Activated T-helper 2 cell treated with anti-CD3 and anti-CD28 coated beads, Interferon-gamma antibody, Interleukin-2, Interleukin-4, amounts not matched to agents 10 μg/mL and 5 μg/mL and 100 μg/mL, durations not matched to agents 14 hours and 24 hours and 36 hours (primary cell): ENCODE measurements around the gene TCHP. TPM values are rescaled to one million over a fixed set of nuclear protein-coding genes. Genes with fewer than 3 reads are reported as not detected.

Experiments
- DNase-seq: peaks from one replicate; pipeline ENCODE4 v3.0.0; 2021; ENCODE audit warnings: low spot score
- H3K27ac Mint-ChIP-seq: one replicate; pipeline ENCODE4 v1.8.0; 2021; ENCODE audit warnings: mixed read lengths
- H3K27me3 Mint-ChIP-seq: one replicate; pipeline ENCODE4 v1.8.0; 2021; ENCODE audit warnings: low read depth, mixed read lengths
- H3K36me3 Mint-ChIP-seq: one replicate; pipeline ENCODE4 v1.8.0; 2021; ENCODE audit warnings: low read depth, mixed read lengths
- H3K4me1 Mint-ChIP-seq: one replicate; pipeline ENCODE4 v1.8.0; 2021; ENCODE audit warnings: low read depth, mixed read lengths
- H3K4me3 Mint-ChIP-seq: one replicate; pipeline ENCODE4 v1.8.0; 2021; ENCODE audit warnings: low read depth, mild to moderate bottlenecking, moderate library complexity, mixed read lengths
- H3K9me3 Mint-ChIP-seq: one replicate; pipeline ENCODE4 v1.8.0; 2021; ENCODE audit warnings: mixed read lengths
- intact Hi-C: fragments of 100-400 bp; cut with micrococcal nuclease; formaldehyde crosslinking; loops from one replicate; pipeline ENCODE4 v1.15.1; 2023
- total RNA-seq: library from RNA; stranded (reverse); gene quantifications from 2 replicates; pipeline ENCODE4 v1.2.3, GENCODE V29; 2022

TCHP gene
- total RNA-seq, 1 donor from 2014 or later: 32.6 TPM

- Mint-ChIP-seq H3K4me3 (peak overlapping the region; percentile 2), H3K27me3 (no peaks in the 10 kb centered on the region), H3K27ac (peak overlapping the region; percentile 81), H3K36me3 (peaks cover 79% of the 10 kb centered on the region), H3K4me1 (peaks cover 31% of the 10 kb centered on the region), H3K9me3 (no peaks in the 10 kb centered on the region)
- intact Hi-C loops: no loop called here
- no peak for DNase-seq
Observed at GRCh38 chr12:109967383-109968031, 67.4 kb downstream of the TCHP start.

Other genes starting within 250 kb of the TCHP start
- 1.4 and 1.6 TPM in 2 replicates for gene FAM222A, start 186.4 kb upstream of the TCHP start, total RNA-seq
- not detected in 2 replicates for gene TRPV4, start 66.9 kb upstream of the TCHP start, total RNA-seq
- gene GLTP, start 19.7 kb upstream of the TCHP start, total RNA-seq: 26.6 and 27.2 TPM in 2 replicates
- 71.1 and 72.3 TPM in 2 replicates for gene GIT2, start 96.1 kb downstream of the TCHP start, total RNA-seq
- 53.3 and 59.9 TPM in 2 replicates for gene ANKRD13A, start 99.2 kb downstream of the TCHP start, total RNA-seq
- 24.8 and 25.2 TPM in 2 replicates for gene C12orf76, start 148.2 kb downstream of the TCHP start, total RNA-seq
- 1.3 and 1.6 TPM in 2 replicates for gene IFT81, start 224.1 kb downstream of the TCHP start, total RNA-seq